K562 (cell line): ENCODE measurements around the gene GNA14. TPM values are rescaled to one million over a fixed set of nuclear protein-coding genes. Genes with fewer than 3 reads are reported as not detected.

Experiments
- ATAC-seq: fragments of 200-7000 bp; cut with Tn5 transposase; 3 replicates; pipeline ENCODE4 v1.9.1; 2020; ENCODE audit warnings: moderate library complexity
- BruUV-seq: library from RNA; stranded (reverse); fragments of 400-500 nt; replicated peaks from 2 replicates; lab custom pipeline; 2021; lab: Mats Ljungman, UMichigan
- CTCF ChIA-PET: fragments of 300-600 bp; formaldehyde crosslinking; extraction: SDS; loops from one replicate; lab custom pipeline; 2021; ENCODE audit warnings: low intra/inter-chr PET ratio; lab: Yijun Ruan, JAX
- POLR2A ChIA-PET: fragments of 300-600, 350-650 bp; sonication (Branson Sonifier 250); formaldehyde crosslinking; extraction: SDS; loops from one replicate; lab custom pipeline; 2021; ENCODE audit warnings: antibody characterized with exemption, inconsistent platforms; lab: Yijun Ruan, JAX
- DNase-seq, 4 experiments: peaks; one replicate each; pipeline versions ENCODE4 v3.0.0 to v3.0.0-alpha.2; 2011 to 2018; ENCODE audit warnings: low spot score in 3 of 4, mixed read lengths in 3 of 4; ENCODE audit errors: extremely low read depth in 1 of 4
- FAIRE-seq: peaks from 2 replicates; lab custom pipeline; 2011; peaks lifted over from hg19 to GRCh38; lab: Jason Lieb, UNC
- H2AFZ ChIP-seq: 2 replicates; pipeline ENCODE4 v1.6.0; 2011; ENCODE audit warnings: low read depth, low read length, control low read depth, inconsistent platforms
- H3K27ac ChIP-seq: fragments of 200-600 bp; 3 replicates; pipeline ENCODE4 v1.8.0; 2011; ENCODE audit warnings: low read depth, mild to moderate bottlenecking, control low read depth, inconsistent platforms, low read length, moderate library complexity, mixed read lengths; ENCODE audit errors: extremely low read depth
- H3K27me3 ChIP-seq, 2 experiments: fragments of 300-600 bp in 1 of 2; 2 replicates in 1 of 2; 3 replicates in 1 of 2; pipeline versions ENCODE4 v1.6.0 to v1.8.0; 2011; ENCODE audit warnings: inconsistent platforms in 2 of 2, low read length in 2 of 2, mild to moderate bottlenecking in 1 of 2, mixed read lengths in 1 of 2, moderate library complexity in 1 of 2; ENCODE audit not compliant: control insufficient read depth in 2 of 2, insufficient read depth in 2 of 2
- H3K36me3 ChIP-seq: fragments of 300-600 bp; 3 replicates; pipeline ENCODE4 v1.8.0; 2011; ENCODE audit warnings: mild to moderate bottlenecking, low read length, inconsistent platforms; ENCODE audit not compliant: control insufficient read depth, insufficient read depth
- H3K4me1 ChIP-seq, 2 experiments: fragments of 200-600 bp in 1 of 2; replicated peaks in 1 of 2; 2 replicates in 1 of 2; 3 replicates in 1 of 2; pipeline versions ENCODE4 v1.5.1 to v1.8.0; 2011; ENCODE audit warnings: inconsistent platforms in 2 of 2, low read length in 2 of 2, mild to moderate bottlenecking in 1 of 2, mixed read lengths in 1 of 2, moderate library complexity in 1 of 2; ENCODE audit not compliant: control insufficient read depth in 2 of 2, insufficient read depth in 2 of 2
- H3K4me2 ChIP-seq: 2 replicates; pipeline ENCODE4 v1.6.1; 2011; ENCODE audit warnings: low read length, control low read depth, inconsistent platforms, mixed read lengths; ENCODE audit not compliant: insufficient read depth
- H3K4me3 ChIP-seq: fragments of 200-600 bp; sonication (generic), shearing (Covaris generic); 2 replicates; pipeline ENCODE4 v1.5.1; 2016; ENCODE audit warnings: control low read depth, inconsistent platforms
- H3K79me2 ChIP-seq: fragments of 200-600 bp; 3 replicates; pipeline ENCODE4 v1.8.0; 2011; ENCODE audit warnings: low read length, inconsistent platforms; ENCODE audit not compliant: control insufficient read depth, insufficient read depth
- H3K9ac ChIP-seq, 2 experiments: 2 replicates each; pipeline versions ENCODE4 v1.6.0 to v1.6.1; 2011; ENCODE audit warnings: low read depth in 2 of 2, low read length in 2 of 2, control low read depth in 1 of 2, inconsistent platforms in 1 of 2, mild to moderate bottlenecking in 1 of 2, mixed read lengths in 1 of 2; ENCODE audit not compliant: insufficient read depth in 1 of 2
- H3K9me1 ChIP-seq: one replicate; pipeline ENCODE4 v1.6.0; 2011; ENCODE audit warnings: inconsistent platforms, mild to moderate bottlenecking, low read length, moderate library complexity; ENCODE audit not compliant: control insufficient read depth, insufficient read depth
- H3K9me3 ChIP-seq: replicated peaks from 2 replicates; pipeline ENCODE4 v1.5.1; 2011; ENCODE audit warnings: low read depth, low read length, inconsistent platforms; ENCODE audit not compliant: control insufficient read depth, insufficient read depth
- H4K20me1 ChIP-seq: replicated peaks from 2 replicates; pipeline ENCODE4 v1.6.1; 2011; ENCODE audit warnings: low read length, inconsistent platforms, mixed read lengths; ENCODE audit not compliant: control insufficient read depth, insufficient read depth
- DPF2 ChIP-seq: fragments of 450-650 bp; IDR thresholded peaks from 2 replicates; pipeline ENCODE4 v1.6.1; 2016
- EHMT2 ChIP-seq: fragments of 450-650 bp; IDR thresholded peaks from 2 replicates; pipeline ENCODE4 v1.6.1; 2018; ENCODE audit warnings: antibody characterized with exemption
- ERF ChIP-seq: fragments of 450-650 bp; formaldehyde crosslinking; IDR thresholded peaks from 2 replicates; pipeline ENCODE4 v1.4.0; 2020; ENCODE audit warnings: mild to moderate bottlenecking, mixed read lengths
- KLF1 ChIP-seq: fragments of 450-650 bp; IDR thresholded peaks from 2 replicates; pipeline ENCODE4 v1.6.1; 2016; ENCODE audit warnings: missing genetic modification characterization, missing compliant biosample characterization
- NFE2L1 ChIP-seq: fragments of 450-650 bp; IDR thresholded peaks from 2 replicates; pipeline ENCODE4 v1.6.1; 2016; ENCODE audit warnings: missing genetic modification characterization, low read depth, mild to moderate bottlenecking, missing compliant biosample characterization, moderate library complexity, borderline replicate concordance
- RAD51 ChIP-seq: fragments of 450-650 bp; IDR thresholded peaks from 2 replicates; pipeline ENCODE4 v1.7.1; 2016; ENCODE audit warnings: low read depth, mild to moderate bottlenecking, borderline replicate concordance
- SAP30 ChIP-seq: fragments of 200-600 bp; sonication (generic); IDR thresholded peaks from 2 replicates; pipeline ENCODE4 v1.6.1; 2012; ENCODE audit warnings: borderline replicate concordance, low read depth, mild to moderate bottlenecking, moderate library complexity, low read length, control low read depth, inconsistent platforms; ENCODE audit not compliant: insufficient read depth, poor library complexity, severe bottlenecking
- SRSF7 ChIP-seq: fragments of 200-400 bp; formaldehyde crosslinking; optimal IDR thresholded peaks from 2 replicates; pipeline ENCODE3; 2017; ENCODE audit warnings: mild to moderate bottlenecking, low read depth, low read length
- ZBTB8A ChIP-seq: fragments of 450-650 bp; IDR thresholded peaks from 2 replicates; pipeline ENCODE4 v1.6.1; 2018; ENCODE audit warnings: mild to moderate bottlenecking, moderate library complexity; ENCODE audit not compliant: partially characterized antibody
- ZNF217 ChIP-seq: sonication (generic); formaldehyde crosslinking; IDR thresholded peaks from 2 replicates; pipeline ENCODE4 v1.8.0; 2022; ENCODE audit warnings: mild to moderate bottlenecking, missing genetic modification reagents
- ZNF586 ChIP-seq: fragments of 450-650 bp; formaldehyde crosslinking; conservative IDR thresholded peaks from 2 replicates; pipeline ENCODE4 v1.4.0; 2020; ENCODE audit warnings: mild to moderate bottlenecking, moderate library complexity
- ZNF830 ChIP-seq: fragments of 250-450 bp; sonication (Bioruptor Pico); IDR thresholded peaks from 2 replicates; pipeline ENCODE4 v1.5.0; 2021; ENCODE audit warnings: mild to moderate bottlenecking
- WGBS: fragments of 100-300 bp; shearing (Covaris generic); methylation state at CpG from one replicate; pipeline ENCODE4 v1.1.6; 2016; ENCODE audit warnings: low coverage, mixed read lengths; ENCODE audit not compliant: insufficient coverage; ENCODE audit errors: missing lambda C conversion rate; 5-methylcytosine and 5-hydroxymethylcytosine counted together
- in situ Hi-C: fragments of 300-500 bp; cut with MboI; formaldehyde crosslinking; loops from 4 replicates; pipeline ENCODE4 v1.15.0; 2018; ENCODE audit warnings: inconsistent platforms, mixed read lengths
- intact Hi-C: fragments of 100-400 bp; cut with micrococcal nuclease; formaldehyde crosslinking; loops from 2 replicates; pipeline ENCODE4 v1.14.2; 2022
- polyA plus RNA-seq, 8 experiments: library from polyadenylated mRNA; depleted of rRNA in 4 of 8; stranded (reverse) in 5 of 8; unstranded in 3 of 8; fragments of >200 nt; fragmentation: Nextera tagmentation in 2 of 8; fragmentation: Illumina TruSeq in 1 of 8; extraction: Ambion mirVana in 2 of 8; extraction: Trizol in 1 of 8; gene quantifications; 2 replicates each; pipeline versions ENCODE4 v1.2.1 to v1.2.3, GENCODE V29; 2011 to 2014; ENCODE audit warnings: inconsistent platforms in 1 of 8, missing spikeins in 1 of 8
- total RNA-seq, 7 experiments: library from RNA; depleted of rRNA in 6 of 7; stranded (reverse); fragments of >200 nt in 6 of 7; fragmentation: Illumina TruSeq in 2 of 7; extraction: Trizol in 2 of 7; gene quantifications; 2 replicates each; pipeline versions ENCODE4 v1.2.1 to v1.2.3, GENCODE V29; 2011 to 2021; ENCODE audit warnings: low replicate concordance in 1 of 7
- TF ChIP-seq, protein P1 (sequence below), 3 experiments: fragments of 200-800 bp in 1 of 3; sonication (Bioruptor generic) in 1 of 3; sonication (generic) in 1 of 3; formaldehyde crosslinking in 1 of 3; IDR thresholded peaks; 2 replicates each; pipeline versions ENCODE4 v1.6.1 to v1.8.0; 2016 to 2022; ENCODE audit warnings: mild to moderate bottlenecking in 2 of 3, missing compliant biosample characterization in 2 of 3, missing genetic modification characterization in 2 of 3, missing genetic modification reagents in 1 of 3
- TF ChIP-seq, protein P2 (sequence below): IDR thresholded peaks from 3 replicates; pipeline ENCODE4 v1.6.1; 2011; ENCODE audit warnings: borderline replicate concordance, mild to moderate bottlenecking; ENCODE audit not compliant: insufficient read length, insufficient read depth

GNA14 gene
- total and polyA plus RNA-seq, 9 of the 15 experiments (the other 6 are each of a cell fraction or from before 2014, with no cell fraction given), result 0.03 to 0.11 (median 0.03) TPM; not detected in 6

DNA sequence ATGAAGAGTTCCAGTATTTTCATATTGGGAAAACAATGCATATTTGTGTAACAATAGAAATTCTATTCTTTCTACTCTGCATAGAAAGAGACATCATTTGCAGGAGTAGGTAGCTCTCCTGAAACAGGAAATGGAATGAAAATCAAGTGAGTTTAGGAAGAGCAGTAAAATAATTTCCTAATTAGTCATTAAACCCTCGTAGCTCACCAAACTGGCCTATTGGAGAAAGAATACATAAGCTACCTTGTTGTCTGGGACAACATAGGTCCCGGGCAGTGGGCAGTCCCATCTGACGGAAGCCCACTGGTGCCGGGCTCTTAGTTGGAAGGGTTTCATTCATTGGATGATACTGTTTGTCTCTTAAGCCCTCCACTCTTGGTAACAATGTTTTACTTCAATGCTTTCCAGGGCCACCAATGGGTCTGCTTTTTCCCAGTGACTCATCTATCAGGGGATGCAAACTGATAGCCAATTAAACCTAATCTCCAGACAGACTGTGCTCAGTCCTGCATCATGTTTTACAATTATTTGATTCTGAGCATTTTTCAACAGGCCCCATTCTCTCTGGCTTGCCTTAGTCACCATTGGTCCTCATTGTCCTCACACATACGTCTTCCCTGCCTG, 46.5 kb downstream of the GNA14 start:
- no peaks in the 10 kb centered on the region; a peak in 3 of 5 replicates for H3K27me3 ChIP-seq
- H2AFZ ChIP-seq, result no peak overlapping the region
- no peaks in the 10 kb centered on the region for H3K9me3 ChIP-seq
- no peaks in the 10 kb centered on the region for H3K36me3 ChIP-seq
- H3K9ac ChIP-seq, result no peak overlapping the region
- POLR2A ChIA-PET, result interaction anchor here (0.7 kb wide), 1 partner anchor 29 kb away, joined by 3 read pairs; no protein-coding TSS in a partner anchor
- no peak overlapping the region for H3K27ac ChIP-seq
- no peak overlapping the region for H3K4me3 ChIP-seq
- CTCF ChIA-PET, result no interaction called here
- no peaks in the 10 kb centered on the region for H4K20me1 ChIP-seq
- no peak for DNase-seq
- H3K4me1 ChIP-seq, result no peaks in the 10 kb centered on the region; a peak in 1 of 5 replicates
- no peaks in the 10 kb centered on the region for H3K79me2 ChIP-seq
- H3K4me2 ChIP-seq, result no peak overlapping the region
- no peaks in the 10 kb centered on the region for H3K9me1 ChIP-seq
- in situ Hi-C loops (no loop called here), intact Hi-C loops (no loop called here)
- ATAC-seq, result no peak
- TF ChIP-seq ZNF217 (CRISPR knock-in tag) (no peak), ZNF586 (CRISPR knock-in tag) (no peak), EHMT2 (no peak), ERF (CRISPR knock-in tag) (no peak), DPF2 (no peak), SRSF7 (no peak), NFE2L1 (tag) (no peak), RAD51 (no peak), ZNF830 (no peak), ZBTB8A (no peak), KLF1 (tag) (no peak), SAP30 (no peak)
- TF ChIP-seq, protein P1, sequence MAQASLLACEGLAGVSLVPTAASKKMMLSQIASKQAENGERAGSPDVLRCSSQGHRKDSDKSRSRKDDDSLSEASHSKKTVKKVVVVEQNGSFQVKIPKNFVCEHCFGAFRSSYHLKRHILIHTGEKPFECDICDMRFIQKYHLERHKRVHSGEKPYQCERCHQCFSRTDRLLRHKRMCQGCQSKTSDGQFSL (CRISPR knock-in tag; IDR thresholded peaks at IDR 0.05), result no peak
- TF ChIP-seq, protein P1 (tag; IDR thresholded peaks at IDR 0.05), result no peak
- TF ChIP-seq, protein P2, sequence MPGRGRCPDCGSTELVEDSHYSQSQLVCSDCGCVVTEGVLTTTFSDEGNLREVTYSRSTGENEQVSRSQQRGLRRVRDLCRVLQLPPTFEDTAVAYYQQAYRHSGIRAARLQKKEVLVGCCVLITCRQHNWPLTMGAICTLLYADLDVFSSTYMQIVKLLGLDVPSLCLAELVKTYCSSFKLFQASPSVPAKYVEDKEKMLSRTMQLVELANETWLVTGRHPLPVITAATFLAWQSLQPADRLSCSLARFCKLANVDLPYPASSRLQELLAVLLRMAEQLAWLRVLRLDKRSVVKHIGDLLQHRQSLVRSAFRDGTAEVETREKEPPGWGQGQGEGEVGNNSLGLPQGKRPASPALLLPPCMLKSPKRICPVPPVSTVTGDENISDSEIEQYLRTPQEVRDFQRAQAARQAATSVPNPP, result no peak
- 13% methylated on average over 5 of the region's 5 CpGs for WGBS
- no TSS peak for BruUV-seq
- no peak for FAIRE-seq
